VCaP (cell line): ENCODE data around the gene ANKRD33B.

Experiments used
- H3K27ac ChIP-seq: fragments of 450-650 bp; 2 replicates; pipeline ENCODE4 v1.5.1; 2017
- CTCF ChIP-seq: fragments of 450-650 bp; conservative IDR thresholded peaks from 2 replicates; pipeline ENCODE4 v1.5.1; 2017; ENCODE audit warnings: mild to moderate bottlenecking, moderate library complexity

The ANKRD33B gene

DNA sequence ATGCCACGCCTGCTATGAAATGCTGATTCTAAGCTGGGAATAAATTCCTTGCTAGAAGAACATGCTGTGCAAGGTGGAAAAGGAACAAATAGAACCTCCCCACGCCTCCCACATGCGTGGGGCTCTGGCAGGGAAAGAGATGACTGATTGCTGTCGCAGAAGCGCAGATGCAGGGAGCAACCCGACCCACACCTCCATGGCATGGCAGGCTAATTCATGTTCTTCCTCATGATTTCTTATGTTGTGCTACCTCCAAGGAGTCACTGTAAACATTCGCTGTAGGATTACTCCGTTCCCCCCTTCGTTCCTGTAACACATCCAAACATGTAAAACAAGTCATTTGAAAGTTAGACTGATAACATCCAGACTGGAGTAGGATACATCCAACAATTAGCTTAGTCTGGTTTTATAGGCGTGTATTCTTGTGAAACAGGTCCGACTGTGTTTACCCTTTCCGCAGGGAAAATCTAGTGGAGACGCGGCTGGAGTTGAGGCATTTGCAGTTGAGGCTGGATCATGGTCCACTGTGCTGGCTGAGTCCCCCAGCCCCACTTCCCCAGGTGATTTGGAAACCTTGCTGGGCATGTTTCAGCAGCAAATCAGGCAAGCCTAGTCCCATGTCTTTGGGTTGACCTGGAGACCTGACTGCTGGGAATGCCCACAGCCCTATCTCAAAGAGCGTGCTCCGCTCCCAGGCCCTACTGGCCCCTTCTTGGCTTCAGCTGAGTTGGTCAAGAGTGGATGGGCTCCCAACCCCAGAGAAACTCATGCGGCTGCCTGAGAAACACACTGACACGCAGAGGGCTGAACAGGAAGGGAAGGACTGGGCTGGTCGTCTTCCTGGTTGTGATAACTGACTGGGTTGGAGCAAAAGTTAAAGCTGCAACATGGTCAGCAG is 24.8 kb upstream of the ANKRD33B start:
- TF ChIP-seq CTCF, result no peak
- H3K27ac ChIP-seq, result peak overlapping the region; percentile 91

DNA sequence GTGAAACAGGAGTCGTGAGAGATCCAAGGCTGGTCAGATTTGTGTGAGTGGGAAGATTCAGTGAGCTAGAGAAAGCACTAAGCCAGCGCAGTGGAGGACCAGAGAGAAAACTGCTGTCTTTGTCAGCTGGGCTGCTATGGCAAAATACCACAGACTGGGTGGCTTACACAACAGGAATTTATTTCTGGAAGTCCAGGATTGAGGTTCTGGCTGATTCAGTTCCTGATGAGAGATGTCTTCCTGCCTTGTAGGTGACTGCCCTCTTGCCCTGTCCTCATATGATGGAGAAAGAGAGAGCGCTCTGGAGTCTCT is 24.2 kb upstream of the ANKRD33B start:
- peak overlapping the region; percentile 91 for H3K27ac ChIP-seq
- no peak for TF ChIP-seq CTCF

- peak overlapping the region; percentile 91 for H3K27ac ChIP-seq
- TF ChIP-seq CTCF, result no peak
Observed at GRCh38 chr5:10540036-10540544, 23.8 kb upstream of the ANKRD33B start.

DNA sequence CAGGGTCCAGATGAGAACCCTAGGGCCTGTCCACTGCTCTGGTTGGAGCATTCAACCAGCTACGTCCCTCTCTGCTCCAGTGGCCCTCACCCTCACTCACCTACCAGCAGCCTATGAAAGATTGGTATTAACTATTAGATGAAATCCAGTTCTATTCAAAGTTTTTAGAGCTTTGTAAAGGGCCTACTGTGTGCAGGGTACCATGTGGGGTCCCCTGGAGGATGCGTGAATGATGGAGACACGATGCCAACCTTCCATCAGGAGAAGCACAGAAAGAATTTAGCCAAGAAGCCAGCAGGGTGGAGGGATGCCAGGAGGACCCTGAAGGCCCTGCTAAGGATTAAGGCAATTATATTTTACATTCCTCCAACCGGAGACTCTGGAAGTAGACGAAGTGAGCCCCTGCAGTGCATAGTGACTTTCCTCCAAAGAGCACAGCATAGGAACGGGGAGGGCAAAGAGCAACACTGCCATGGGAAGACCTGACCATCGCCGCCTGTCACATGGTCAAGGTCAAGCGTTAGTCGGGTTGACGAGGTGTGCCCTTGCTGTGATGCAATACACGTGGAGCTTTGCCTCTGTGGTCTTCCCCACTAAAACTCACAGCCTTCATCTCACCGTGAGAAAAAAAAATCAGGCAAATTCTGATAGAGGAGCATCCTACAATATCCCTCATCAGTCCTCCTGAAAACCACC is 22.8 kb upstream of the ANKRD33B start:
- no peak overlapping the region for H3K27ac ChIP-seq
- TF ChIP-seq CTCF, result no peak

- TF ChIP-seq CTCF, result no peak
- H3K27ac ChIP-seq, result no peak overlapping the region
Observed at GRCh38 chr5:10542055-10542550, 21.8 kb upstream of the ANKRD33B start.

GRCh38 chr5:10543585-10544040 is 20.3 kb upstream of the ANKRD33B start:
- TF ChIP-seq CTCF, result no peak
- H3K27ac ChIP-seq, result no peak overlapping the region

DNA sequence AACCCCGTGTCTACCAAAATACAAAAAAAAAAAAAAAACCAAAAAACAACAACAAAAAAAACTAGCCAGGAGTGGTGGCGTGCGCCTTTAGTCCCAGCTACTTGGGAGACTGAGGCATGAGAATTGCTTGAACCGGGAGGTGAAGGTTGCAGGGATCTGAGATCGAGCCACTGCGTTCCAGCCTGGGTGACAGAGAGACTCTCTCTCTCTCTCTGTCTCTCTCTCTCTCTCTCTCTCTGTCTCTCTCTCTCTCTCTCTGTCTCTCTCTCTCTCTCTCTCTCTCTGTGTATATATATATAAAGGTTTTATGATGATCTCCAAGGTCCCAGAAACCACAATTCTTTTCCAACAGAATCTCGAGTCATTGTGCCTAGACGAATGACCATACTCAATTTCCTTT is 18.8 kb upstream of the ANKRD33B start:
- H3K27ac ChIP-seq, result no peak overlapping the region
- no peak for TF ChIP-seq CTCF
